A549 (cell line): Measurements from ENCODE around the gene MAD1L1. TPM values are rescaled to one million over a fixed set of nuclear protein-coding genes. Genes with fewer than 3 reads are reported as not detected.

Experiments
- ATAC-seq, 2 experiments: fragments of 200-7000 bp in 1 of 2; fragments of >200 bp in 1 of 2; cut with Nextera tagmentation in 1 of 2; cut with Tn5 transposase in 1 of 2; 3 replicates each; pipeline versions ENCODE4 v1.8.0 to v1.9.1; 2018 to 2020; ENCODE audit warnings: mild to moderate bottlenecking in 1 of 2, moderate library complexity in 1 of 2
- CTCF ChIA-PET: fragments of 300-600 bp; sonication (Branson Sonifier 250); formaldehyde crosslinking; extraction: SDS; loops from one replicate; lab custom pipeline; 2021; ENCODE audit warnings: antibody characterized with exemption, inconsistent platforms; lab: Yijun Ruan, JAX
- POLR2A ChIA-PET: fragments of 350-600 bp; formaldehyde crosslinking; extraction: SDS; loops from one replicate; lab custom pipeline; 2021; ENCODE audit warnings: antibody characterized with exemption, inconsistent platforms; lab: Yijun Ruan, JAX
- DNase-seq, 2 experiments: peaks; one replicate each; pipeline versions ENCODE4 v3.0.0 to v3.0.0-alpha.2; 2011 to 2016; ENCODE audit warnings: low read depth in 1 of 2, low spot score in 1 of 2
- FAIRE-seq: peaks from 2 replicates; lab custom pipeline; 2011; peaks lifted over from hg19 to GRCh38; lab: Jason Lieb, UNC
- H3K27ac ChIP-seq, 2 experiments: fragments of >200 bp; sonication (Bioruptor Twin); formaldehyde crosslinking; 3 replicates each; pipeline ENCODE4 v1.5.1; 2016 to 2017
- H3K4me1 ChIP-seq: fragments of >200 bp; sonication (Bioruptor Twin); formaldehyde crosslinking; 3 replicates; pipeline ENCODE4 v1.6.1; 2016
- H3K4me2 ChIP-seq: fragments of >200 bp; sonication (Bioruptor Twin); formaldehyde crosslinking; 3 replicates; pipeline ENCODE4 v1.6.1; 2016
- H3K4me3 ChIP-seq: fragments of >200 bp; sonication (Bioruptor Twin); formaldehyde crosslinking; 3 replicates; pipeline ENCODE4 v1.5.1; 2016
- H3K9me3 ChIP-seq: fragments of >200 bp; sonication (Bioruptor Twin); formaldehyde crosslinking; 3 replicates; pipeline ENCODE4 v1.6.1; 2016
- CBX2 ChIP-seq: fragments of 200-600 bp; sonication (generic); IDR thresholded peaks from 2 replicates; pipeline ENCODE4 v1.6.1; 2016; ENCODE audit warnings: low read depth, mild to moderate bottlenecking, borderline replicate concordance
- CBX8 ChIP-seq: fragments of 200-600 bp; sonication (generic); IDR thresholded peaks from 2 replicates; pipeline ENCODE4 v1.6.1; 2016
- CHD2 ChIP-seq: fragments of 150-350 bp; IDR thresholded peaks from 2 replicates; pipeline ENCODE4 v1.6.1; 2014; ENCODE audit warnings: low read length; ENCODE audit not compliant: partially characterized antibody
- CHD4 ChIP-seq: fragments of 200-600 bp; sonication (generic); IDR thresholded peaks from 2 replicates; pipeline ENCODE4 v1.6.1; 2016; ENCODE audit warnings: antibody characterized with exemption, mild to moderate bottlenecking, borderline replicate concordance
- EHMT2 ChIP-seq: fragments of 200-600 bp; sonication (generic); IDR thresholded peaks from 2 replicates; pipeline ENCODE4 v1.6.1; 2016; ENCODE audit warnings: antibody characterized with exemption, low read depth, mild to moderate bottlenecking, moderate library complexity
- EP300 ChIP-seq, 2 experiments: fragments of >200 bp; sonication (Bioruptor Twin); formaldehyde crosslinking; IDR thresholded peaks; 2 replicates in 1 of 2; 3 replicates in 1 of 2; pipeline ENCODE4 v1.6.1; 2016 to 2017
- FOXS1 ChIP-seq: fragments of 250-450 bp; sonication (Bioruptor Pico); IDR thresholded peaks from 2 replicates; pipeline ENCODE4 v1.5.0; 2020; ENCODE audit warnings: mild to moderate bottlenecking, moderate library complexity
- GATA3 ChIP-seq: IDR thresholded peaks from 2 replicates; pipeline ENCODE4 v1.6.1; 2012; ENCODE audit warnings: borderline replicate concordance
- HEYL ChIP-seq: fragments of 250-450 bp; sonication (Bioruptor Pico); IDR thresholded peaks from 2 replicates; pipeline ENCODE4 v1.8.0; 2021; ENCODE audit warnings: mild to moderate bottlenecking, moderate library complexity
- HOXA7 ChIP-seq: fragments of 250-450 bp; sonication (Bioruptor Pico); IDR thresholded peaks from 2 replicates; pipeline ENCODE4 v1.5.0; 2020; ENCODE audit warnings: mild to moderate bottlenecking, moderate library complexity
- HOXB13 ChIP-seq: fragments of 250-450 bp; sonication (Bioruptor Pico); IDR thresholded peaks from 2 replicates; pipeline ENCODE4 v1.5.0; 2020; ENCODE audit warnings: low read depth, mild to moderate bottlenecking, moderate library complexity
- HOXB5 ChIP-seq: fragments of 250-450 bp; sonication (Bioruptor Pico); IDR thresholded peaks from 2 replicates; pipeline ENCODE4 v1.5.0; 2020; ENCODE audit warnings: mild to moderate bottlenecking, moderate library complexity
- JUNB ChIP-seq: fragments of >200 bp; sonication (Bioruptor Twin); formaldehyde crosslinking; IDR thresholded peaks from 2 replicates; pipeline ENCODE4 v1.6.1; 2016
- KDM1A ChIP-seq: fragments of 200-600 bp; sonication (generic); IDR thresholded peaks from 2 replicates; pipeline ENCODE4 v1.6.1; 2016; ENCODE audit warnings: low read depth, mild to moderate bottlenecking
- MAFK ChIP-seq: fragments of 450-650 bp; IDR thresholded peaks from 2 replicates; pipeline ENCODE4 v1.6.1; 2014; ENCODE audit not compliant: partially characterized antibody
- PHF8 ChIP-seq: fragments of 200-600 bp; sonication (generic); IDR thresholded peaks from 2 replicates; pipeline ENCODE4 v1.6.1; 2016; ENCODE audit warnings: low read depth, mild to moderate bottlenecking, antibody characterized with exemption, moderate library complexity, borderline replicate concordance
- POLR2AphosphoS2 ChIP-seq: conservative IDR thresholded peaks from 2 replicates; pipeline ENCODE4 v1.6.1; 2012; ENCODE audit warnings: low read length, improper control_type of control experiment, inconsistent platforms
- RAD21 ChIP-seq, 2 experiments: fragments of >200 bp in 1 of 2; sonication (Bioruptor Twin) in 1 of 2; formaldehyde crosslinking in 1 of 2; IDR thresholded peaks in 1 of 2; conservative IDR thresholded peaks in 1 of 2; 2 replicates in 1 of 2; 3 replicates in 1 of 2; pipeline ENCODE4 v1.6.1; 2012 to 2018; ENCODE audit warnings: inconsistent platforms in 1 of 2
- RARB ChIP-seq: fragments of 250-450 bp; sonication (Bioruptor Pico); IDR thresholded peaks from 2 replicates; pipeline ENCODE4 v1.8.0; 2021; ENCODE audit warnings: mild to moderate bottlenecking, moderate library complexity
- RFX5 ChIP-seq: fragments of 450-650 bp; IDR thresholded peaks from 2 replicates; pipeline ENCODE4 v1.7.1; 2014; ENCODE audit warnings: antibody characterized with exemption, mild to moderate bottlenecking, moderate library complexity
- SMC3 ChIP-seq: fragments of >200 bp; sonication (Bioruptor Twin); formaldehyde crosslinking; IDR thresholded peaks from 3 replicates; pipeline ENCODE4 v1.6.1; 2018; ENCODE audit warnings: inconsistent platforms
- ZSCAN20 ChIP-seq: fragments of 250-450 bp; sonication (Bioruptor Pico); IDR thresholded peaks from 2 replicates; pipeline ENCODE4 v1.8.0; 2022; ENCODE audit warnings: mild to moderate bottlenecking, moderate library complexity
- WGBS: methylation state at CpG from one replicate; pipeline ENCODE4 v1.1.6; 2017; ENCODE audit errors: missing lambda C conversion rate; 5-methylcytosine and 5-hydroxymethylcytosine counted together
- polyA plus RNA-seq, 4 experiments: library from polyadenylated mRNA; depleted of rRNA in 3 of 4; stranded (reverse); fragments of >200 nt; fragmentation: RNase III in 1 of 4; extraction: RNeasy Plus Mini Kit Qiagen cat#74134 plus additional on column Dnase treatment in 1 of 4; gene quantifications; 2 replicates in 3 of 4; 3 replicates in 1 of 4; pipeline ENCODE4 v1.2.3, GENCODE V29; 2011 to 2017
- TF ChIP-seq, protein P1 (sequence below): IDR thresholded peaks from 2 replicates; pipeline ENCODE4 v1.6.1; 2012; ENCODE audit warnings: low read depth, borderline replicate concordance
- TF ChIP-seq, protein P2 (sequence below): fragments of 250-450 bp; sonication (Bioruptor Pico); IDR thresholded peaks from 2 replicates; pipeline ENCODE4 v1.5.0; 2020; ENCODE audit warnings: low read depth, mild to moderate bottlenecking, moderate library complexity
- TF ChIP-seq, protein P3 (sequence below): fragments of 200-600 bp; sonication (generic); IDR thresholded peaks from 2 replicates; pipeline ENCODE4 v1.6.1; 2016; ENCODE audit warnings: antibody characterized with exemption, mild to moderate bottlenecking, moderate library complexity

MAD1L1 gene
- polyA plus RNA-seq, 2 of the 4 experiments (the other 2 are of a cell fraction) = 13.6 to 16.6 TPM

DNA sequence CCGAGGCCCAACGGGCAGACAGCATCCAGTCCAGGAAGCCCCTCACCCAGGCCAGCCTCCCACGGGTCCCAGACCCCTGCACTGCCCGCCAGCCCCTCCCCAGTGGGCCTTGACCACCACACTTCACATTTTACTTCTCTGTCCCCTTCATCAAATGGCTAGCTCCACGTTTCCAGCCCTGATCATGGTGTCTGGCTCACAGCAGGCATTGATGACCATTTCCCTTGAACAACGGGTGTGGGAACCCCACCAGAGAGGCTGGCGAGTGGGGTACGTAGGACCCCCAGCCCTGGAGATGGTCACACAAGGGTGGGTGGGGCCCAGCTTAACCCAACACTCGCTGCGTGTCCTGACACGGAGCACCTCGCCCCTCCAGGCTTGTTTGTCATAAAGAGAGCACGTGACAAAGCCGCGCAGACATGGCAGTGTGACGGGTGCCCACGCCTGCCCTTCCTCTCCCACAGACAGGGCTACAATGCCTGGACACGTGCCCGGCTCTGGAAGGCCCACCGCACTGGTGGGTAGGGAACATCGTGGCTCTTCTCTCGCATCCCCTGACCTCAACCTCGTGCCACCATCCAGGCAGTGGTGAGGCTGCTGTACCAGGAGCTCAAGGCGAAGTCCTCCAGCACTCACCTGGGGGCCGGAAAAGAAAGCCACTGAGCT, 267.7 kb downstream of the MAD1L1 start:
- H3K27ac ChIP-seq = no peak overlapping the region
- no peak overlapping the region for H3K4me3 ChIP-seq
- no peaks in the 10 kb centered on the region for H3K9me3 ChIP-seq
- no peak for TF ChIP-seq HOXB13 (CRISPR knock-in tag)
- TF ChIP-seq CHD2 = no peak
- TF ChIP-seq FOXS1 = no peak
- TF ChIP-seq, protein P1, sequence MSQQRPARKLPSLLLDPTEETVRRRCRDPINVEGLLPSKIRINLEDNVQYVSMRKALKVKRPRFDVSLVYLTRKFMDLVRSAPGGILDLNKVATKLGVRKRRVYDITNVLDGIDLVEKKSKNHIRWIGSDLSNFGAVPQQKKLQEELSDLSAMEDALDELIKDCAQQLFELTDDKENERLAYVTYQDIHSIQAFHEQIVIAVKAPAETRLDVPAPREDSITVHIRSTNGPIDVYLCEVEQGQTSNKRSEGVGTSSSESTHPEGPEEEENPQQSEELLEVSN = no peak
- no peak for TF ChIP-seq GATA3
- no peak for TF ChIP-seq HOXB5 (CRISPR knock-in tag)
- TF ChIP-seq EP300 (IDR thresholded peaks at IDR 0.05) = no peak
- no peak for TF ChIP-seq MAFK
- TF ChIP-seq CBX2 = no peak
- TF ChIP-seq HOXA7 (CRISPR knock-in tag) = no peak
- TF ChIP-seq CBX8 = no peak
- no peak for TF ChIP-seq SMC3
- TF ChIP-seq PHF8 = no peak
- no peak for TF ChIP-seq CHD4
- TF ChIP-seq RARB (CRISPR knock-in tag) = no peak
- no peak for TF ChIP-seq JUNB
- TF ChIP-seq ZSCAN20 (CRISPR knock-in tag) = no peak
- H3K4me2 ChIP-seq = no peak overlapping the region
- ATAC-seq = no peak
- no peaks in the 10 kb centered on the region for H3K4me1 ChIP-seq
- 86% methylated on average over 25 of the region's 25 CpGs for WGBS
- POLR2A ChIA-PET = no interaction called here
- no peak for FAIRE-seq
- DNase-seq = no peak
- CTCF ChIA-PET = interaction anchor here (1.0 kb wide), 1 partner anchor 90 kb away, joined by 3 read pairs; no protein-coding TSS in a partner anchor

GRCh38 chr7:1964211-1964912, 268.4 kb downstream of the MAD1L1 start:
- ATAC-seq = no peak
- no peak for TF ChIP-seq RFX5
- Histone ChIP-seq H3K4me1 (no peaks in the 10 kb centered on the region), H3K27ac (no peak overlapping the region), H3K4me2 (no peak overlapping the region), H3K4me3 (no peak overlapping the region), H3K9me3 (no peaks in the 10 kb centered on the region)
- 92% methylated on average over 25 of the region's 25 CpGs for WGBS
- POLR2A ChIA-PET = no interaction called here
- no peak for FAIRE-seq
- CTCF ChIA-PET = interaction anchor here (1.0 kb wide), 1 partner anchor 91 kb away, joined by 3 read pairs; no protein-coding TSS in a partner anchor
- DNase-seq = no peak

- 93% methylated on average over 8 of the region's 15 CpGs for WGBS
- Histone ChIP-seq H3K4me1 (no peaks in the 10 kb centered on the region), H3K27ac (no peak overlapping the region), H3K4me3 (no peak overlapping the region), H3K4me2 (no peak overlapping the region), H3K9me3 (no peaks in the 10 kb centered on the region)
- DNase-seq (no peak), FAIRE-seq (no peak), ATAC-seq (no peak)
- POLR2A ChIA-PET = no interaction called here
- CTCF ChIA-PET = no interaction called here
- TF ChIP-seq EHMT2 (no peak), KDM1A (no peak), HOXB13 (CRISPR knock-in tag) (no peak), RAD21 (conservative IDR thresholded peaks at IDR 0.05 in 1 of 2, IDR thresholded peaks at IDR 0.05 in 1 of 2) (no peak), POLR2AphosphoS2 (no peak), GATA3 (no peak), HEYL (CRISPR knock-in tag) (no peak)
- TF ChIP-seq, protein P2, sequence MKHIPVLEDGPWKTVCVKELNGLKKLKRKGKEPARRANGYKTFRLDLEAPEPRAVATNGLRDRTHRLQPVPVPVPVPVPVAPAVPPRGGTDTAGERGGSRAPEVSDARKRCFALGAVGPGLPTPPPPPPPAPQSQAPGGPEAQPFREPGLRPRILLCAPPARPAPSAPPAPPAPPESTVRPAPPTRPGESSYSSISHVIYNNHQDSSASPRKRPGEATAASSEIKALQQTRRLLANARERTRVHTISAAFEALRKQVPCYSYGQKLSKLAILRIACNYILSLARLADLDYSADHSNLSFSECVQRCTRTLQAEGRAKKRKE = no peak
- TF ChIP-seq, protein P1 = no peak
- TF ChIP-seq, protein P3, sequence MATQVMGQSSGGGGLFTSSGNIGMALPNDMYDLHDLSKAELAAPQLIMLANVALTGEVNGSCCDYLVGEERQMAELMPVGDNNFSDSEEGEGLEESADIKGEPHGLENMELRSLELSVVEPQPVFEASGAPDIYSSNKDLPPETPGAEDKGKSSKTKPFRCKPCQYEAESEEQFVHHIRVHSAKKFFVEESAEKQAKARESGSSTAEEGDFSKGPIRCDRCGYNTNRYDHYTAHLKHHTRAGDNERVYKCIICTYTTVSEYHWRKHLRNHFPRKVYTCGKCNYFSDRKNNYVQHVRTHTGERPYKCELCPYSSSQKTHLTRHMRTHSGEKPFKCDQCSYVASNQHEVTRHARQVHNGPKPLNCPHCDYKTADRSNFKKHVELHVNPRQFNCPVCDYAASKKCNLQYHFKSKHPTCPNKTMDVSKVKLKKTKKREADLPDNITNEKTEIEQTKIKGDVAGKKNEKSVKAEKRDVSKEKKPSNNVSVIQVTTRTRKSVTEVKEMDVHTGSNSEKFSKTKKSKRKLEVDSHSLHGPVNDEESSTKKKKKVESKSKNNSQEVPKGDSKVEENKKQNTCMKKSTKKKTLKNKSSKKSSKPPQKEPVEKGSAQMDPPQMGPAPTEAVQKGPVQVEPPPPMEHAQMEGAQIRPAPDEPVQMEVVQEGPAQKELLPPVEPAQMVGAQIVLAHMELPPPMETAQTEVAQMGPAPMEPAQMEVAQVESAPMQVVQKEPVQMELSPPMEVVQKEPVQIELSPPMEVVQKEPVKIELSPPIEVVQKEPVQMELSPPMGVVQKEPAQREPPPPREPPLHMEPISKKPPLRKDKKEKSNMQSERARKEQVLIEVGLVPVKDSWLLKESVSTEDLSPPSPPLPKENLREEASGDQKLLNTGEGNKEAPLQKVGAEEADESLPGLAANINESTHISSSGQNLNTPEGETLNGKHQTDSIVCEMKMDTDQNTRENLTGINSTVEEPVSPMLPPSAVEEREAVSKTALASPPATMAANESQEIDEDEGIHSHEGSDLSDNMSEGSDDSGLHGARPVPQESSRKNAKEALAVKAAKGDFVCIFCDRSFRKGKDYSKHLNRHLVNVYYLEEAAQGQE = no peak
Observed at GRCh38 chr7:1963575-1963974, 269.2 kb downstream of the MAD1L1 start.
